Measurements from ENCODE around the gene FBXO11.

The FBXO11 gene

GRCh38 chr2:47803363-47803762 is 102.9 kb downstream of the FBXO11 start:
- TF ChIP-seq SIN3A (IDR thresholded peaks at IDR 0.05; ENCODE audit: borderline replicate concordance, insufficient read depth, low read length), result no peak
- no peak for TF ChIP-seq TAF1 (IDR thresholded peaks at IDR 0.05; ENCODE audit: borderline replicate concordance, insufficient read depth, low read length)

GRCh38 chr2:47801118-47801517 is 105.2 kb downstream of the FBXO11 start:
- TF ChIP-seq TAF1 (IDR thresholded peaks at IDR 0.05; ENCODE audit: borderline replicate concordance, insufficient read depth, low read length) (no peak), REST (IDR thresholded peaks at IDR 0.05; ENCODE audit: insufficient read depth in 1 of 2, low read depth in 2 of 2, low read length in 2 of 2) (no peak), POLR2AphosphoS5 (IDR thresholded peaks at IDR 0.05; ENCODE audit: low read depth, low read length) (no peak)

GRCh38 chr2:47799031-47799609 is 107.2 kb downstream of the FBXO11 start:
- TF ChIP-seq TAF1 (IDR thresholded peaks at IDR 0.05; ENCODE audit: borderline replicate concordance, insufficient read depth, low read length) (no peak), POLR2AphosphoS5 (IDR thresholded peaks at IDR 0.05; ENCODE audit: low read depth, low read length) (no peak), FOXP2 (optimal IDR thresholded peaks at IDR 0.05; ENCODE audit: borderline replicate concordance, extremely low read depth, extremely low read length, insufficient read depth) (no peak), REST (IDR thresholded peaks at IDR 0.05; ENCODE audit: insufficient read depth in 1 of 2, low read depth in 2 of 2, low read length in 2 of 2) (no peak)

- no peak for TF ChIP-seq REST (IDR thresholded peaks at IDR 0.05; ENCODE audit: insufficient read depth in 1 of 2, low read depth in 2 of 2, low read length in 2 of 2)
- no peak for TF ChIP-seq TAF1 (IDR thresholded peaks at IDR 0.05; ENCODE audit: borderline replicate concordance, insufficient read depth, low read length)
- TF ChIP-seq POLR2AphosphoS5 (IDR thresholded peaks at IDR 0.05; ENCODE audit: low read depth, low read length), result no peak
- no peak for TF ChIP-seq FOXP2 (optimal IDR thresholded peaks at IDR 0.05; ENCODE audit: borderline replicate concordance, extremely low read depth, extremely low read length, insufficient read depth)
- TF ChIP-seq SIN3A (IDR thresholded peaks at IDR 0.05; ENCODE audit: borderline replicate concordance, insufficient read depth, low read length), result no peak
Observed at GRCh38 chr2:47798631-47799030, 107.7 kb downstream of the FBXO11 start.

- no peak for TF ChIP-seq TAF1 (IDR thresholded peaks at IDR 0.05; ENCODE audit: borderline replicate concordance, insufficient read depth, low read length)
- TF ChIP-seq SIN3A (IDR thresholded peaks at IDR 0.05; ENCODE audit: borderline replicate concordance, insufficient read depth, low read length), result no peak
- TF ChIP-seq POLR2AphosphoS5 (IDR thresholded peaks at IDR 0.05; ENCODE audit: low read depth, low read length), result no peak
- TF ChIP-seq FOXP2 (optimal IDR thresholded peaks at IDR 0.05; ENCODE audit: borderline replicate concordance, extremely low read depth, extremely low read length, insufficient read depth), result no peak
- no peak for TF ChIP-seq REST (IDR thresholded peaks at IDR 0.05; ENCODE audit: insufficient read depth in 1 of 2, low read depth in 2 of 2, low read length in 2 of 2)
Observed at GRCh38 chr2:47796090-47796697, 110.1 kb downstream of the FBXO11 start.
